ENCODE data around the gene PCDHGA6.
"Not testable (repeated sequence)": the region's sequence is repeated elsewhere in the genome, so short reads cannot be mapped to it uniquely, and the experiment has no call there.

The PCDHGA6 gene

DNA sequence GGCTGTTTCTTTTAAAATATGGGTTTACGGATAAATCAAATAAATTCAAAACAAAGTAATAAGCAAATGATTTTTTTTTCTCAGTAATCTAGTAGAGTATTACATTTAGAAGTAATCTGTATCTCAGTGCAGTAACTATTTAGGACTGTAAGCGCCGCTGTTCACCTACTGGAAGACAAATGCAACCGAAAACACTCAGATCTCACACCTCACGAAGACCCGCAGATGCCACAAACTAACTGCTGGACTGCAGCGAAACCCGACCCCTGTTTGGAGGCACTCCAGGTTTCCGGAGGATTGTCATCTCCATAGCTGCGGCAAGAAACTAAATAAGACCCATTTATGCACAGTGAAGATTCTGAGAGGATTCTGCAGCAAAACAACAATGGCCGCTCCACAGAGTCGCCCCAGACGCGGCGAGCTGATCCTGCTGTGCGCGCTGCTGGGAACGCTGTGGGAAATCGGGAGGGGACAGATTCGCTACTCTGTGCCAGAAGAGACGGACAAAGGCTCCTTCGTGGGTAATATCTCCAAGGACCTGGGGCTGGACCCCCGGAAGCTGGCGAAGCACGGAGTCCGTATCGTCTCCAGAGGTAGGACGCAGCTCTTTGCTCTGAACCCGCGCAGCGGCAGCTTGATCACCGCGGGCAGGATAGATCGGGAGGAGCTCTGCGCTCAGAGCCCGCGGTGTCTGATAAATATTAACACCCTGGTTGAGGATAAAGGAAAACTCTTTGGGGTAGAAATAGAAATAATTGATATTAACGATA lies 18.9 kb downstream of the PCDHGA6 start, which contains the start of gene PCDHGA8:
Gene PCDHGA8, plus strand, starts transcription at position 205 of the 770 bp plus-strand sequence. Its CDS starts 181 bp downstream, at position 386.
- no peak for DNase-seq (ENCODE audit: low read depth in 2 of 2, low spot score in 1 of 2)

DNA sequence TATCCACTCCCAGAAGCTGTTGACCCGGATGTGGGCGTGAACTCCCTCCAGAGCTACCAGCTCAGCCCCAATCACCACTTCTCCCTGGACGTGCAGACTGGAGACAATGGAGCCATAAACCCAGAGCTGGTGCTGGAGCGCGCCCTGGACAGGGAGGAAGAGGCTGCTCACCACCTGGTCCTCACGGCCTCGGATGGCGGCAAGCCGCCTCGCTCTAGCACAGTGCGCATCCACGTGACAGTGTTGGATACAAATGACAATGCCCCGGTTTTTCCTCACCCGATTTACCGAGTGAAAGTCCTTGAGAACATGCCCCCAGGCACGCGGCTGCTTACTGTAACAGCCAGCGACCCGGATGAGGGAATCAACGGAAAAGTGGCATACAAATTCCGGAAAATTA lies 19.6 kb downstream of the PCDHGA6 start:
- DNase-seq (ENCODE audit: low read depth in 2 of 2, low spot score in 1 of 2) = no peak

DNA sequence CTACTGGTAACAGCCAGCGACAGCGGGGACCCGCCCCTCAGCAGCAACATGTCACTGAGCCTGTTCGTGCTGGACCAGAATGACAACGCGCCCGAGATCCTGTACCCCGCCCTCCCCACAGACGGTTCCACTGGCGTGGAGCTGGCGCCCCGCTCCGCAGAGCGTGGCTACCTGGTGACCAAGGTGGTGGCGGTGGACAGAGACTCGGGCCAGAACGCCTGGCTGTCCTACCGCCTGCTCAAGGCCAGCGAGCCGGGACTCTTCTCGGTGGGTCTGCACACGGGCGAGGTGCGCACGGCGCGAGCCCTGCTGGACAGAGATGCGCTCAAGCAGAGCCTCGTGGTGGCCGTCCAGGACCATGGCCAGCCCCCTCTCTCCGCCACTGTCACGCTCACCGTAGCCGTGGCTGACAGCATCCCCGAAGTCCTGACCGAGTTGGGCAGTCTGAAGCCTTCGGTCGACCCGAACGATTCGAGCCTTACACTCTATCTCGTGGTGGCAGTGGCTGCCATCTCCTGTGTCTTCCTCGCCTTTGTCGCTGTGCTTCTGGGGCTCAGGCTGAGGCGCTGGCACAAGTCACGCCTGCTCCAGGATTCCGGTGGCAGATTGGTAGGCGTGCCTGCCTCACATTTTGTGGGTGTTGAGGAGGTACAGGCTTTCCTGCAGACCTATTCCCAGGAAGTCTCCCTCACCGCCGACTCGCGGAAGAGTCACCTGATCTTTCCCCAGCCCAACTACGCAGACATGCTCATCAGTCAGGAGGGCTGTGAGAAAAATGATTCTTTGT lies 20.9 kb downstream of the PCDHGA6 start:
- not testable (repeated sequence) for DNase-seq (ENCODE audit: low read depth in 2 of 2, low spot score in 1 of 2)

DNA sequence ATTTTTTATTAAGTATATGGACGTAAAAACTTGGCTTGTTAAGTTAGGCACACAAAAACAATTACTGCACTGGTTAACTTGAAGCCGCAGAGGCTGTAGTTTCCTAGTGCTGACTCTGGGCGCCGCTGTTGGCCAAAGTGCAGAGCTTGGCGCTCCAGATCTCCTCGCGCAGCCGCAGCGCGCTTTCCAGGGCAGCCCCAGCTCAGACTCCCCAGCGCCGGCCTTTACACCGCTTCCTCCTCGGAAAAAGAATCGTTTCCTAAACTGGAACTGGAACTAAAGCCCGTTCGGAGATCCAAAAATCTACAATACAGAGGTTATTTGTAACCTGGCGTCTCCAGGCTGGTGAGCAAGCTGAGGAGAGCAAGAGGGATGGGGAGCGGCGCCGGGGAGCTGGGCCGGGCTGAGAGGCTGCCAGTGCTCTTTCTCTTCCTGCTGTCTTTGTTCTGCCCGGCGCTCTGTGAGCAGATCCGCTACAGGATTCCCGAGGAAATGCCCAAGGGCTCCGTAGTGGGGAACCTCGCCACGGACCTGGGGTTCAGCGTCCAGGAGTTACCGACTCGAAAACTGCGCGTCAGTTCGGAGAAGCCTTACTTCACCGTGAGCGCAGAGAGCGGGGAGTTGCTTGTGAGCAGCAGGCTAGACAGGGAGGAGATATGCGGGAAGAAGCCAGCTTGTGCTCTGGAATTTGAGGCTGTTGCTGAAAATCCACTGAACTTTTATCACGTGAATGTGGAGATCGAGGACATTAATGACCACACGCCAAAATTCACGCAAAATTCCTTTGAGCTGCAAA lies 24.3 kb downstream of the PCDHGA6 start, which contains the start of gene PCDHGB5:
Gene PCDHGB5, plus strand, starts transcription at position 192 of the 796 bp plus-strand sequence. Its CDS starts 181 bp downstream, at position 373.
- not testable (repeated sequence) for DNase-seq (ENCODE audit: low read depth in 2 of 2, low spot score in 1 of 2)

- no peak for DNase-seq (ENCODE audit: low read depth in 2 of 2, low spot score in 1 of 2)
Observed at GRCh38 chr5:141398608-141399007, 24.9 kb downstream of the PCDHGA6 start.

DNA sequence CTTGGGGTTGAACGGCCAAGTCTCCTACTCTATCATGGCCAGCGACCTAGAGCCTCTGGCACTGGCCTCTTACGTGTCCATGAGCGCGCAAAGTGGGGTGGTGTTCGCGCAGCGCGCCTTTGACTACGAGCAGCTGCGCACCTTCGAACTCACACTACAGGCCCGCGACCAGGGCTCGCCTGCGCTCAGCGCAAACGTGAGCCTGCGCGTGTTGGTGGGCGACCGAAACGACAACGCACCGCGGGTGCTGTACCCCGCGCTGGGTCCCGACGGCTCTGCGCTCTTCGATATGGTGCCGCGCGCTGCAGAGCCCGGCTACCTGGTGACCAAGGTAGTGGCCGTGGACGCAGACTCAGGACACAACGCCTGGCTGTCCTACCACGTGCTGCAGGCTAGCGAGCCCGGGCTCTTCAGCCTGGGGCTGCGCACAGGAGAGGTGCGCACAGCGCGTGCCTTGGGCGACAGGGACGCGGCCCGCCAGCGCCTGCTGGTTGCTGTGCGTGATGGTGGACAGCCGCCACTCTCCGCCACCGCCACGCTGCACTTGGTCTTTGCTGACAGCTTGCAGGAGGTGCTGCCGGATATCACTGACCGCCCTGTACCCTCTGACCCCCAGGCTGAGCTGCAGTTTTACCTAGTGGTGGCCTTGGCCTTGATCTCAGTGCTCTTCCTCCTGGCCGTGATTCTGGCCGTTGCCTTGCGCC lies 26.0 kb downstream of the PCDHGA6 start:
- no peak for DNase-seq (ENCODE audit: low read depth in 2 of 2, low spot score in 1 of 2)

DNA sequence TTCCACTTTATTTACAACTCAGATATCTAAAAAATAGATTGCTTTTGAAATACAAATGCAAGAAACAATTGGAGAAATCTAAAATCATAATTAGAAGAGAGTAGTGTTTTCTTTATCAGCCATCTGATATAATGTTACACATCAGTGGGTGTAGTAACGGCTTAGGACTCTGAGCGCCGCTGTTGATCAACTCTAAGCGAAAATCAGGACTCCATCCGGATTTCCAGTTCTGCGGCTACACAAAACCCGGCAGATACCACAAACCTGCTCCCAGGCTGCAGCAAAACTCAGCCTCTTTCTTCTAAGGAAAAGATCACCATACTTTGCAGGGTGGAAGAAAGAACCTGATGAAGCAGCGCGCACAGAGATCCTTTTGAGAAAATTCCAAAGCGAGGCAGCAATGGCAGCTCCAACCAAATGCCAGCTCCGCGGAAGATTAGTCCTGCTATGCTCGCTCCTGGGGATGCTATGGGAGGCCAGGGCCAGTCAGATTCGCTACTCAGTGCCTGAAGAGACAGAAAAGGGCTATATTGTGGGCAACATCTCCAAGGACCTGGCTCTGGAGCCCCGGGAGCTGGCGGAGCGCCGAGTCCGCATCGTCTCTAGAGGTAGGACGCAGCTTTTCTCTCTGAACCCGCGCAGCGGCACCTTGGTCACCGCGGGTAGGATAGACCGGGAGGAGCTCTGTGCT lies 29.0 kb downstream of the PCDHGA6 start, which contains the start of gene PCDHGA9:
Gene PCDHGA9, plus strand, starts transcription at position 226 of the 691 bp plus-strand sequence. Its CDS starts 175 bp downstream, at position 401.
- DNase-seq (ENCODE audit: low read depth in 2 of 2, low spot score in 1 of 2) = no peak

DNA sequence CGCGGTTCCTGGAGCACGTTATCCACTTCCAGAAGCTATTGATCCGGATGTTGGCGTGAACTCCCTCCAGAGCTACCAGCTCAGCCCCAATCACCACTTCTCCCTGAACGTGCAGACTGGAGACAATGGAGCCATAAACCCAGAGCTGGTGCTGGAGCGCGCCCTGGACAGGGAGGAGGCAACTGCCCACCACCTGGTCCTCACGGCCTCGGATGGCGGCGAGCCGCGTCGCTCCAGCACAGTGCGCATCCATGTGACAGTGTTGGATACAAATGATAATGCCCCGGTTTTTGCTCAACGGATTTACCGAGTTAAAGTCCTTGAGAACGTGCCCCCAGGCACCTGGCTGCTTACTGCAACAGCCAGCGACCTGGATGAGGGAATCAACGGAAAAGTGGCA lies 29.7 kb downstream of the PCDHGA6 start:
- no peak for DNase-seq (ENCODE audit: low read depth in 2 of 2, low spot score in 1 of 2)

- DNase-seq (ENCODE audit: low read depth in 2 of 2, low spot score in 1 of 2) = not testable (repeated sequence)
Observed at GRCh38 chr5:141407790-141408505, 34.3 kb downstream of the PCDHGA6 start, which contains the start of gene PCDHGB6. Gene PCDHGB6 (plus strand): TSS chr5:141408021. CDS start chr5:141408203, 182 bp downstream.

- DNase-seq (ENCODE audit: low read depth in 2 of 2, low spot score in 1 of 2) = no peak
Observed at GRCh38 chr5:141409598-141410306, 36.1 kb downstream of the PCDHGA6 start.

DNA sequence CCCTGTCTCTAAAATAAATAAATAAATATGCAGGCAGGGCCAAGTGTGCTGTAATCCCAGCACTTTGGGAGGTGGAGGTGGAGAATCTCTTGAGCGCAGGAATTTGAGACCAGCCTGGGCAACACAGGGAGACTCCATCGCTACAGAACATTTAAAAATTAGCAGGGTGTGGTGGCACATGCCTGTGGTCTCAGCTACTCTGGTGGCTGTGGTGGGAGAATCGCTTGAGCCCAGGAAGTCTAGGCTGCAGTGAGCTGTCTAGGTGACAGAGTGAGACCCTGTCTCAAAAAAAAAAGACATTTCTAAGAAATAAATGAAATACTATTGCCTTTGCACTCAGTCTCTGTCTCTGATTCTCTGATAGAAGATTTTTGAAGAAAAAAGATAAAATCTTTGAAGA lies 37.9 kb downstream of the PCDHGA6 start:
- DNase-seq (ENCODE audit: low read depth in 2 of 2, low spot score in 1 of 2) = no peak

GRCh38 chr5:141412854-141413539 lies 39.3 kb downstream of the PCDHGA6 start, which contains the start of gene PCDHGA10:
Gene PCDHGA10 (plus strand): TSS chr5:141412987. CDS start chr5:141413176, 189 bp downstream.
- DNase-seq (ENCODE audit: low read depth in 2 of 2, low spot score in 1 of 2) = no peak

- DNase-seq (ENCODE audit: low read depth in 2 of 2, low spot score in 1 of 2) = no peak
Observed at GRCh38 chr5:141413540-141414069, 39.9 kb downstream of the PCDHGA6 start.

DNA sequence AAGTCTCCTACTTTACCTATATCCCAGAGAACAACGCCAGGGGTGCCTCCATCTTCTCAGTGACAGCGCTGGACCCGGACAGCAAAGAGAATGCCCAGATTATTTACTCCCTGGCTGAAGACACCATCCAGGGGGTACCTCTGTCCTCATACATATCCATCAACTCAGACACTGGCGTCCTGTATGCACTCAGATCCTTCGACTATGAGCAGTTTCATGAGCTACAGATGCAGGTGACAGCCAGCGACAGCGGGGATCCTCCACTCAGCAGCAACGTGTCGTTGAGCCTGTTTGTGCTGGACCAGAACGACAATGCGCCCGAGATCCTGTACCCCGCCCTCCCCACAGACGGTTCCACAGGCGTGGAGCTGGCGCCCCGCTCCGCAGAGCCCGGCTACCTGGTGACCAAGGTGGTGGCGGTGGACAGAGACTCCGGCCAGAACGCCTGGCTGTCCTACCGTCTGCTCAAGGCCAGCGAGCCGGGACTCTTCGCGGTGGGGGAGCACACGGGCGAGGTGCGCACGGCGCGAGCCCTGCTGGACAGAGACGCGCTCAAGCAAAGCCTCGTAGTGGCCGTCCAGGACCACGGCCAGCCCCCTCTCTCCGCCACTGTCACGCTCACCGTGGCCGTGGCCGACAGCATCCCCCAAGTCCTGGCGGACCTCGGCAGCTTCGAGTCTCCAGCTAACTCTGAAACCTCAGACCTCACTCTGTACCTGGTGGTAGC lies 41.0 kb downstream of the PCDHGA6 start:
- not testable (repeated sequence) for DNase-seq (ENCODE audit: low read depth in 2 of 2, low spot score in 1 of 2)

GRCh38 chr5:141415275-141415618 lies 41.6 kb downstream of the PCDHGA6 start:
- DNase-seq (ENCODE audit: low read depth in 2 of 2, low spot score in 1 of 2) = not testable (repeated sequence)

DNA sequence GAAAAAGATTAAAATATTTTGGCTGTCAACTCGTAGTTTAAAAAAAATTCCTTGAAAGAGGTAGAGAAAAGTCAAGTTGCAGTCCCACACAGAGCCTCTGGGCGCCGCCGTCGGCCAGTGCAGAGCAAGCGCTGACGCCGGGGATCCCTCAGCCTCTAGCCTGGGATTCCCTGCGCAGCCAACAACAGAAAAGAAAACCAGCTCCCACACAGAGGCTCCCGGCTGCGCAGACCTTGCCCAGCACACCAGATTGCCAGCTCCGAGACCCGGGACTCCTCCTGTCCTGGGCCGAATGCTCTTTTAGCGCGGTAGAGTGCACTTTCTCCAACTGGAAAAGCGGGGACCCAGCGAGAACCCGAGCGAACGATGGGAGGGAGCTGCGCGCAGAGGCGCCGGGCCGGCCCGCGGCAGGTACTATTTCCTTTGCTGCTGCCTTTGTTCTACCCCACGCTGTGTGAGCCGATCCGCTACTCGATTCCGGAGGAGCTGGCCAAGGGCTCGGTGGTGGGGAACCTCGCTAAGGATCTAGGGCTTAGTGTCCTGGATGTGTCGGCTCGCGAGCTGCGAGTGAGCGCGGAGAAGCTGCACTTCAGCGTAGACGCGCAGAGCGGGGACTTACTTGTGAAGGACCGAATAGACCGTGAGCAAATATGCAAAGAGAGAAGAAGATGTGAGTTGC lies 43.9 kb downstream of the PCDHGA6 start, which contains the start of gene PCDHGB7:
Gene PCDHGB7, plus strand, starts transcription at position 184 of the 679 bp plus-strand sequence. Its CDS starts 183 bp downstream, at position 367.
- not testable (repeated sequence) for DNase-seq (ENCODE audit: low read depth in 2 of 2, low spot score in 1 of 2)

Data from stimulated activated CD8-positive, alpha-beta memory T cell treated with anti-CD3 and anti-CD28 coated beads, Interleukin-4, amount 100 ng/mL, for 1 hour (primary cell).